GM18907 (cell line): ENCODE measurements around the gene ZEB2.

ENCODE experiments used
- ATAC-seq: cut with Tn5 transposase; IDR thresholded peaks from one replicate; pipeline ENCODE4 v1.9.1; 2021; ENCODE audit warnings: mild to moderate bottlenecking, moderate library complexity; ENCODE audit not compliant: unreplicated experiment

ZEB2 gene

GRCh38 chr2:144519934-144520731 is at the start of gene ZEB2:
Gene ZEB2, minus strand, starts transcription at chr2:144520119. Its CDS starts 2,769 bp downstream, at chr2:144517350.
- no peak for ATAC-seq

- no peak for ATAC-seq
These were observed 47.8 kb upstream of the ZEB2 start for GRCh38 chr2:144567745-144568144.

GRCh38 chr2:144566448-144566847 is 46.5 kb upstream of the ZEB2 start:
- ATAC-seq, result no peak

- ATAC-seq, result no peak
These were observed 40.3 kb upstream of the ZEB2 start for GRCh38 chr2:144560251-144560650.

GRCh38 chr2:144559681-144560080 is 39.8 kb upstream of the ZEB2 start:
- no peak for ATAC-seq

GRCh38 chr2:144559242-144559641 is 39.3 kb upstream of the ZEB2 start:
- no peak for ATAC-seq

GRCh38 chr2:144554492-144555210 is 34.7 kb upstream of the ZEB2 start:
- no peak for ATAC-seq

- ATAC-seq, result no peak
These were observed 33.5 kb upstream of the ZEB2 start for GRCh38 chr2:144553379-144553778.

GRCh38 chr2:144552821-144553220 is 32.9 kb upstream of the ZEB2 start:
- no peak for ATAC-seq

- ATAC-seq, result no peak
These were observed 31.0 kb upstream of the ZEB2 start for GRCh38 chr2:144550911-144551310.

GRCh38 chr2:144550084-144550483 is 30.2 kb upstream of the ZEB2 start:
- ATAC-seq, result no peak

GRCh38 chr2:144548532-144549191 is 28.7 kb upstream of the ZEB2 start:
- ATAC-seq, result peak; percentile 94

GRCh38 chr2:144548088-144548487 is 28.2 kb upstream of the ZEB2 start:
- no peak for ATAC-seq

GRCh38 chr2:144547494-144547893 is 27.6 kb upstream of the ZEB2 start:
- no peak for ATAC-seq

- no peak for ATAC-seq
These were observed 27.0 kb upstream of the ZEB2 start for GRCh38 chr2:144546933-144547332.

GRCh38 chr2:144545787-144546186 is 25.9 kb upstream of the ZEB2 start:
- ATAC-seq, result no peak

- no peak for ATAC-seq
These were observed 24.1 kb upstream of the ZEB2 start for GRCh38 chr2:144544053-144544452.

GRCh38 chr2:144541396-144541795 is 21.5 kb upstream of the ZEB2 start:
- ATAC-seq, result no peak

- no peak for ATAC-seq
These were observed 19.4 kb upstream of the ZEB2 start for GRCh38 chr2:144539289-144539782.

GRCh38 chr2:144535300-144535699 is 15.4 kb upstream of the ZEB2 start:
- no peak for ATAC-seq

GRCh38 chr2:144533221-144533620 is 13.3 kb upstream of the ZEB2 start:
- ATAC-seq, result no peak

- ATAC-seq, result no peak
These were observed 10.7 kb upstream of the ZEB2 start for GRCh38 chr2:144530596-144530995.
